ENCODE data around the gene TBCD.

- TF ChIP-seq CTCF (IDR thresholded peaks at IDR 0.05) (no peak), POLR2A (IDR thresholded peaks at IDR 0.05) (no peak), POLR2AphosphoS5 (IDR thresholded peaks at IDR 0.05) (no peak), EP300 (IDR thresholded peaks at IDR 0.05) (no peak)
These were observed 205.0 kb downstream of the TBCD start for GRCh38 chr17:82956726-82957468.
